Measurements from ENCODE around the gene ZNF831.

Gene ZNF831

DNA sequence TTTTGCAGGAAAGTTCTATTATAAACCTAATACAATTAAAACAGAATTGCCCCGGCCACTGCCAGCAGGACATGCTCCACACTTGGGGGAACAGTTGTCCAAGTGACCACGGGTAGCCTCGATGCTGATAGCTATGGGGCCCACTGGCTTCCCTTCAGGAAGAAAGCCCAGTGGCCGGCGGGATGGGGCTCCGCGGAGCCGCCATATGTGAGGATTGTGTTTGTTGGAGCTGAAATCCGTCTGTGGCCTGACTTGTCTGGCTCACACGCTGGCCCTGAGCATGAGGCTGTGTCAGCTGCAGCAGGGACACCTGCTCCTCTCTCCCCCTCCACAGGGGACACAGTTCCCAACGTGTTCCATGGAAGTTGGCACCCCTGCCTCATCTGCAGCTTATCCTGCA lies 46.6 kb downstream of the ZNF831 start:
- Histone ChIP-seq H3K4me1 (ENCODE audit: control insufficient read depth in 1 of 2, insufficient read depth in 2 of 2, low read length in 2 of 2) (no peaks in the 10 kb centered on the region), H3K9ac (ENCODE audit: low read depth in 1 of 2, low read length in 2 of 2) (no peak overlapping the region), H3K27me3 (ENCODE audit: control insufficient read depth in 1 of 2, insufficient read depth in 2 of 2, low read length in 2 of 2) (peaks cover 0 to 3% of the 10 kb centered on the region in 2 donors), H3K27ac (ENCODE audit: low read depth, low read length) (no peak overlapping the region), H3K9me3 (ENCODE audit: control insufficient read depth in 1 of 2, low read length in 2 of 2) (no peaks in the 10 kb centered on the region), H3K4me3 (ENCODE audit: low read depth in 1 of 2, low read length in 2 of 2) (no peak overlapping the region), H3K36me3 (ENCODE audit: control insufficient read depth in 1 of 2, insufficient read depth in 2 of 2, low read length in 2 of 2) (no peaks in the 10 kb centered on the region)

- Histone ChIP-seq H3K27me3 (ENCODE audit: control insufficient read depth in 1 of 2, insufficient read depth in 2 of 2, low read length in 2 of 2) (peaks cover 0 to 3% of the 10 kb centered on the region in 2 donors), H3K4me1 (ENCODE audit: control insufficient read depth in 1 of 2, insufficient read depth in 2 of 2, low read length in 2 of 2) (no peaks in the 10 kb centered on the region), H3K4me3 (ENCODE audit: low read depth in 1 of 2, low read length in 2 of 2) (no peak overlapping the region), H3K36me3 (ENCODE audit: control insufficient read depth in 1 of 2, insufficient read depth in 2 of 2, low read length in 2 of 2) (no peaks in the 10 kb centered on the region), H3K9me3 (ENCODE audit: control insufficient read depth in 1 of 2, low read length in 2 of 2) (no peaks in the 10 kb centered on the region), H3K9ac (ENCODE audit: low read depth in 1 of 2, low read length in 2 of 2) (no peak overlapping the region), H3K27ac (ENCODE audit: low read depth, low read length) (no peak overlapping the region)
Measured at GRCh38 chr20:59211208-59211765, 47.7 kb downstream of the ZNF831 start.

DNA sequence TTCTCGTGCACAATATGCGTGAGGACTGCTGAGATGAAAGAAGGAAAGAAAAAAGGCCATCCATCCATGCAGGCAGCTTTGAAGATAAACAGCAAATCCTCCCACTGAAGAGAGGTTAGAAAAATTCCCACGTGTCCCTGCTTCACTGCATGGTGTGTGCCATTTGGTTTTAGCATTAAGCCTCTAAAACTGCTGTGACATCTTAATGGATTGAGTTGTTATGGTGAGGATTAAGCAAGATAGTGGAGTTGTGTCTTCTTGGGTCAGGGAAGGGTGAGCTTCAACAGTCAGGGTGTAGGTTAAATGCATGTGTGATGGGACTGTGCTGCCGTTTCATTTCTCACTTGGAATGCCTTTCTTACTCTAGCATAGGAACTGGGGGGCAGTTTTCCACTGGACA lies 50.5 kb downstream of the ZNF831 start:
- Histone ChIP-seq H3K4me3 (ENCODE audit: low read depth in 1 of 2, low read length in 2 of 2) (no peak overlapping the region), H3K9me3 (ENCODE audit: control insufficient read depth in 1 of 2, low read length in 2 of 2) (no peaks in the 10 kb centered on the region), H3K36me3 (ENCODE audit: control insufficient read depth in 1 of 2, insufficient read depth in 2 of 2, low read length in 2 of 2) (no peaks in the 10 kb centered on the region), H3K27ac (ENCODE audit: low read depth, low read length) (no peak overlapping the region), H3K27me3 (ENCODE audit: control insufficient read depth in 1 of 2, insufficient read depth in 2 of 2, low read length in 2 of 2) (no peaks in the 10 kb centered on the region), H3K4me1 (ENCODE audit: control insufficient read depth in 1 of 2, insufficient read depth in 2 of 2, low read length in 2 of 2) (no peaks in the 10 kb centered on the region), H3K9ac (ENCODE audit: low read depth in 1 of 2, low read length in 2 of 2) (no peak overlapping the region)

DNA sequence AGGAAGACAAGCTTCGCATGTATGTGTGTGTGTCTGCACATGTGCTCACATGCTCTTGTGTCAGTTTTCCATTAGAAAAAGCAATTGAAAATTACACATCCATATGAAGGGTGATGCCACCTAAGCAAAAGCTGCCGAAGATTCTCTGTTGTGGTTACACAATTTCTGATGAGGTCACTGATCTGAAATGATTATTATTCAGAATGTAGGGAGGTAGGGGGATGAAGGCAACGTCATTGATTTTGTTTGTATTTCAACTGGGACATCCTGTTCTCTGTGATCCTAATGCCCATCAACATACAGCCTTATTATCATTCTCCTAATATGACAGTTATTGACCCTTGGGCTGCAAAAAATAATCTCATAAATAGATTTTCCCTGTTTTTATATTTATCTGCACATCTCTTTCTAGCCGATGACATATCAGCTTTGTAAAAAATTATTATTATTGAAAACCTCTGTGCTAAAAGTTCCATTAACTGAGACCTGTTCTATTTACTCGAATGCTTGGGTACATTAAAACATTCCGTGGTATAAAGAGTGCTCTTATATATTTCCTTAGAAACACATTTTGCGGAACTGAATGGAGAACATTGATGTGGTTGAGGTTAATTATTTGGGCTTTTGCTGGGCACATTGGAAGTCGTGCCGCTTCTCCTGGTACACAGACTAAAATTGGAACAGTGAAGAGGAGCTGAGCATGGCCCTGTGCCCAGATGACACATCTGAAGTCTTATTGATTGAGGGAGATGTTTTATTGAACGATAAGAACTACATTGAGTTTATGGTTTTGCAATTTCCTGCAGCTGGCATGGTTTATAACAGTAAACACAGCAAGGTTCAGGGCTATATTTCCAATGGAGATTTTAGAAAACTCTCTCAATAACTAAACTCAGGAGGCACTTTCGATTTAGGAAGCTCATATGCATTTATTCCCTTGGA lies 51.3 kb downstream of the ZNF831 start:
- Histone ChIP-seq H3K4me1 (ENCODE audit: control insufficient read depth in 1 of 2, insufficient read depth in 2 of 2, low read length in 2 of 2) (no peaks in the 10 kb centered on the region), H3K9me3 (ENCODE audit: control insufficient read depth in 1 of 2, low read length in 2 of 2) (no peaks in the 10 kb centered on the region), H3K9ac (ENCODE audit: low read depth in 1 of 2, low read length in 2 of 2) (no peak overlapping the region), H3K4me3 (ENCODE audit: low read depth in 1 of 2, low read length in 2 of 2) (no peak overlapping the region), H3K27ac (ENCODE audit: low read depth, low read length) (no peak overlapping the region), H3K36me3 (ENCODE audit: control insufficient read depth in 1 of 2, insufficient read depth in 2 of 2, low read length in 2 of 2) (no peaks in the 10 kb centered on the region), H3K27me3 (ENCODE audit: control insufficient read depth in 1 of 2, insufficient read depth in 2 of 2, low read length in 2 of 2) (no peaks in the 10 kb centered on the region)

DNA sequence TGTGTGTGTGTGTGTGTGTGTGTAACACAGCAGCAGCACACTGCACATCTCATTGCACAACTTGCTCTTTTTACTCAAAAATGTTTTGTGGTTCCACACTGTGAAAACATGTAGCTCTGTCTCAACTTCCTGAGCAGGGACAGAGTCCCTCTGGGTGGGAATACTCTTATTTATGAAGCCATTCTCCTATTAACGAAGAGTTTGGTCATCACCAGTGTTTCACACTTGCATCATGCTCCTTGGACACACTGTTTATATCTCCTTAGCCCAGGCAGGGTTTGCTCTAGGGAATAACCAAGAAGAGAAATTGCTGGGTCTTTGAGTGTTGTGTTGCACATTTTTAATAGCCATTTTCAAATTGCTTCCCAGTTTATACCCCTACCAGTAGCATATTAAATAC lies 53.6 kb downstream of the ZNF831 start:
- no peaks in the 10 kb centered on the region for H3K4me1 ChIP-seq (ENCODE audit: control insufficient read depth in 1 of 2, insufficient read depth in 2 of 2, low read length in 2 of 2)

GRCh38 chr20:59217794-59218280 lies 54.2 kb downstream of the ZNF831 start:
- H3K4me1 ChIP-seq (ENCODE audit: control insufficient read depth in 1 of 2, insufficient read depth in 2 of 2, low read length in 2 of 2): peaks cover 2 to 3% of the 10 kb centered on the region in 2 donors

More for the DNA sequence above, 53.6 kb downstream of the ZNF831 start:
- Histone ChIP-seq H3K27me3 (ENCODE audit: control insufficient read depth in 1 of 2, insufficient read depth in 2 of 2, low read length in 2 of 2) (no peaks in the 10 kb centered on the region), H3K27ac (ENCODE audit: low read depth, low read length) (no peak overlapping the region), H3K9ac (ENCODE audit: low read depth in 1 of 2, low read length in 2 of 2) (no peak overlapping the region), H3K36me3 (ENCODE audit: control insufficient read depth in 1 of 2, insufficient read depth in 2 of 2, low read length in 2 of 2) (no peaks in the 10 kb centered on the region), H3K4me3 (ENCODE audit: low read depth in 1 of 2, low read length in 2 of 2) (no peak overlapping the region), H3K9me3 (ENCODE audit: control insufficient read depth in 1 of 2, low read length in 2 of 2) (no peaks in the 10 kb centered on the region)

GRCh38 chr20:59219211-59219610 lies 55.6 kb downstream of the ZNF831 start:
- H3K4me3 ChIP-seq (ENCODE audit: low read depth in 1 of 2, low read length in 2 of 2): no peak overlapping the region
- H3K36me3 ChIP-seq (ENCODE audit: control insufficient read depth in 1 of 2, insufficient read depth in 2 of 2, low read length in 2 of 2): no peaks in the 10 kb centered on the region
- no peak overlapping the region for H3K27ac ChIP-seq (ENCODE audit: low read depth, low read length)
- H3K9me3 ChIP-seq (ENCODE audit: control insufficient read depth in 1 of 2, low read length in 2 of 2): no peaks in the 10 kb centered on the region
- peaks cover 6 to 7% of the 10 kb centered on the region in 2 donors for H3K4me1 ChIP-seq (ENCODE audit: control insufficient read depth in 1 of 2, insufficient read depth in 2 of 2, low read length in 2 of 2)
- no peak overlapping the region for H3K9ac ChIP-seq (ENCODE audit: low read depth in 1 of 2, low read length in 2 of 2)
- H3K27me3 ChIP-seq (ENCODE audit: control insufficient read depth in 1 of 2, insufficient read depth in 2 of 2, low read length in 2 of 2): peaks cover 13 to 14% of the 10 kb centered on the region in 2 donors

More at GRCh38 chr20:59217794-59218280, 54.2 kb downstream of the ZNF831 start:
- Histone ChIP-seq H3K9me3 (ENCODE audit: control insufficient read depth in 1 of 2, low read length in 2 of 2) (no peaks in the 10 kb centered on the region), H3K9ac (ENCODE audit: low read depth in 1 of 2, low read length in 2 of 2) (no peak overlapping the region), H3K4me3 (ENCODE audit: low read depth in 1 of 2, low read length in 2 of 2) (no peak overlapping the region), H3K27ac (ENCODE audit: low read depth, low read length) (no peak overlapping the region), H3K27me3 (ENCODE audit: control insufficient read depth in 1 of 2, insufficient read depth in 2 of 2, low read length in 2 of 2) (peaks cover 0 to 2% of the 10 kb centered on the region in 2 donors), H3K36me3 (ENCODE audit: control insufficient read depth in 1 of 2, insufficient read depth in 2 of 2, low read length in 2 of 2) (no peaks in the 10 kb centered on the region)

- no peaks in the 10 kb centered on the region for H3K36me3 ChIP-seq (ENCODE audit: control insufficient read depth in 1 of 2, insufficient read depth in 2 of 2, low read length in 2 of 2)
- H3K4me3 ChIP-seq (ENCODE audit: low read depth in 1 of 2, low read length in 2 of 2): no peak overlapping the region
- peaks cover 6 to 7% of the 10 kb centered on the region in 2 donors for H3K4me1 ChIP-seq (ENCODE audit: control insufficient read depth in 1 of 2, insufficient read depth in 2 of 2, low read length in 2 of 2)
- no peak overlapping the region for H3K27ac ChIP-seq (ENCODE audit: low read depth, low read length)
- no peak overlapping the region for H3K9ac ChIP-seq (ENCODE audit: low read depth in 1 of 2, low read length in 2 of 2)
- H3K27me3 ChIP-seq (ENCODE audit: control insufficient read depth in 1 of 2, insufficient read depth in 2 of 2, low read length in 2 of 2): peaks cover 16 to 22% of the 10 kb centered on the region in 2 donors
- H3K9me3 ChIP-seq (ENCODE audit: control insufficient read depth in 1 of 2, low read length in 2 of 2): no peaks in the 10 kb centered on the region
Measured at GRCh38 chr20:59220161-59220560, 56.5 kb downstream of the ZNF831 start.

DNA sequence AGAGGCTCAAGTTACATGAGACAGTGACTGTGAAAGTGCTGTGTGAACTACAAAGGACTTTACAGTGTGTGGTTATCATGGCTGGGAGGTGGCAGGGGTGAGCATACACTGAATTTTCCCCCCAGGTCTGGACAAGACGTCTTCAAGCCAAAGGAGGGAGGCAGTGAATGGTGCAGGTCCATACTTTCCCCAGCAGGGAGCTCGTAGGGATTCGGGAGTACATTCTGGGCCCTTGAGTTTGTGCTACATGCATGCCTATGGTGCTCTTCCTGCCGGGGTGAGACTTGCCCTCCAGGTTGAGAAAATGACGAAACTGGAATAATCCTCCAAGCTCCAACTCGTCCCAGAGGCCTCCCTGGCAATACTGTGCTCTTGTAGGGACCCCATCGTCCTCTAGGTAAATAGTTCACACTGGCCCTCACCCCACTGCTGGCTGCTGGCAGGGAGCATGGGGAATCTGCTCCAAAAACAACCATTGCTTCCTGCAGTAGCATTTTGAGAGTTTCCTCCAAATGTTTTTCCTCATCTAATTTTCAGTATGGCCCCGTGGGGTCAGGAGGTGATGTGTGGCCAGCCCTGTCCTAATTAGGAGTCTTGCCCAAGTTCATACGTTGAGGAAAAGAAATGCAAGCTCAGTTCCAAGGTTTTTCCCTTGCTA lies 57.6 kb downstream of the ZNF831 start:
- Histone ChIP-seq H3K9ac (ENCODE audit: low read depth in 1 of 2, low read length in 2 of 2) (no peak overlapping the region), H3K4me3 (ENCODE audit: low read depth in 1 of 2, low read length in 2 of 2) (peak overlapping the region in 1 of 2 donors; percentile 68), H3K27me3 (ENCODE audit: control insufficient read depth in 1 of 2, insufficient read depth in 2 of 2, low read length in 2 of 2) (peaks cover 16 to 31% of the 10 kb centered on the region in 2 donors), H3K9me3 (ENCODE audit: control insufficient read depth in 1 of 2, low read length in 2 of 2) (no peaks in the 10 kb centered on the region), H3K27ac (ENCODE audit: low read depth, low read length) (no peak overlapping the region), H3K36me3 (ENCODE audit: control insufficient read depth in 1 of 2, insufficient read depth in 2 of 2, low read length in 2 of 2) (no peaks in the 10 kb centered on the region), H3K4me1 (ENCODE audit: control insufficient read depth in 1 of 2, insufficient read depth in 2 of 2, low read length in 2 of 2) (peaks cover 6 to 7% of the 10 kb centered on the region in 2 donors)

All from duodenal mucosa (tissue), 2 donors.